OCI-LY3 (cell line): ENCODE results near the gene ARAP1.
"Not testable (repeated sequence)": the region's sequence is repeated elsewhere in the genome, so short reads cannot be mapped to it uniquely, and the experiment has no call there.

ENCODE experiments used
- EZH2phosphoT487 ChIP-seq: fragments of 200-600 bp; shearing (Covaris generic); IDR thresholded peaks from 2 replicates; pipeline ENCODE4 v1.6.1; 2018; ENCODE audit warnings: antibody characterized with exemption, mixed run types, low read depth
- TF ChIP-seq, protein P1 (sequence below): fragments of 200-600, 300-600 bp; sonication (generic); IDR thresholded peaks from 2 replicates; pipeline ENCODE4 v1.5.1; 2014; ENCODE audit warnings: antibody characterized with exemption, low read length, low read depth

DNA sequence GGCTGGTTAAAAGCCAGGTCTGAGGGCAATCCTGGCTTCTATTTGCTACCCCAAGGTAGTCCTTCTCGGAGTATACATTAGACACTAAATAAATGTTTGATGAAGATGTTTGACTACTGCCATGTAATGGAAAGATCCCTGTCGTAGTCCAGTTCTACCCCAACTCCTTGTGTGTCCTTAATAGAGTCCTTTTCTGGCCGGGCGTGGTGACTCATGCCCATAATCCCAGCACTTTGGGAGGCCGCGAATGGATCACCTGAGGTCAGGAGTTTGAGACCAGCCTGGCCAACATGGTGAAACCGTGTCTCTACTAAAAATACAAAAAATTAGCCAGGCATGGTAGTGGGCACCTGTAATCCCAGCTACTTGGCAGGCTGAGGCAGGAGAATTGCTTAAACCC is 39.0 kb upstream of the ARAP1 start:
- TF ChIP-seq, protein P1, sequence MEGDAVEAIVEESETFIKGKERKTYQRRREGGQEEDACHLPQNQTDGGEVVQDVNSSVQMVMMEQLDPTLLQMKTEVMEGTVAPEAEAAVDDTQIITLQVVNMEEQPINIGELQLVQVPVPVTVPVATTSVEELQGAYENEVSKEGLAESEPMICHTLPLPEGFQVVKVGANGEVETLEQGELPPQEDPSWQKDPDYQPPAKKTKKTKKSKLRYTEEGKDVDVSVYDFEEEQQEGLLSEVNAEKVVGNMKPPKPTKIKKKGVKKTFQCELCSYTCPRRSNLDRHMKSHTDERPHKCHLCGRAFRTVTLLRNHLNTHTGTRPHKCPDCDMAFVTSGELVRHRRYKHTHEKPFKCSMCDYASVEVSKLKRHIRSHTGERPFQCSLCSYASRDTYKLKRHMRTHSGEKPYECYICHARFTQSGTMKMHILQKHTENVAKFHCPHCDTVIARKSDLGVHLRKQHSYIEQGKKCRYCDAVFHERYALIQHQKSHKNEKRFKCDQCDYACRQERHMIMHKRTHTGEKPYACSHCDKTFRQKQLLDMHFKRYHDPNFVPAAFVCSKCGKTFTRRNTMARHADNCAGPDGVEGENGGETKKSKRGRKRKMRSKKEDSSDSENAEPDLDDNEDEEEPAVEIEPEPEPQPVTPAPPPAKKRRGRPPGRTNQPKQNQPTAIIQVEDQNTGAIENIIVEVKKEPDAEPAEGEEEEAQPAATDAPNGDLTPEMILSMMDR, result not testable (repeated sequence)
- not testable (repeated sequence) for TF ChIP-seq EZH2phosphoT487
